22Rv1 (cell line): ENCODE results near the gene ECT2.
"Not testable (repeated sequence)": the region's sequence is repeated elsewhere in the genome, so short reads cannot be mapped to it uniquely, and the experiment has no call there.

Experiments
- H3K27ac ChIP-seq: fragments of 450-650 bp; 2 replicates; pipeline ENCODE4 v1.5.1; 2017
- ZFX ChIP-seq: fragments of 450-650 bp; IDR thresholded peaks from 2 replicates; pipeline ENCODE4 v1.6.1; 2017; ENCODE audit warnings: antibody characterized with exemption, borderline replicate concordance
- TF ChIP-seq, protein P1 (sequence below): fragments of 450-650 bp; IDR thresholded peaks from 2 replicates; pipeline ENCODE4 v1.5.1; 2017; ENCODE audit warnings: mild to moderate bottlenecking

ECT2 gene

DNA sequence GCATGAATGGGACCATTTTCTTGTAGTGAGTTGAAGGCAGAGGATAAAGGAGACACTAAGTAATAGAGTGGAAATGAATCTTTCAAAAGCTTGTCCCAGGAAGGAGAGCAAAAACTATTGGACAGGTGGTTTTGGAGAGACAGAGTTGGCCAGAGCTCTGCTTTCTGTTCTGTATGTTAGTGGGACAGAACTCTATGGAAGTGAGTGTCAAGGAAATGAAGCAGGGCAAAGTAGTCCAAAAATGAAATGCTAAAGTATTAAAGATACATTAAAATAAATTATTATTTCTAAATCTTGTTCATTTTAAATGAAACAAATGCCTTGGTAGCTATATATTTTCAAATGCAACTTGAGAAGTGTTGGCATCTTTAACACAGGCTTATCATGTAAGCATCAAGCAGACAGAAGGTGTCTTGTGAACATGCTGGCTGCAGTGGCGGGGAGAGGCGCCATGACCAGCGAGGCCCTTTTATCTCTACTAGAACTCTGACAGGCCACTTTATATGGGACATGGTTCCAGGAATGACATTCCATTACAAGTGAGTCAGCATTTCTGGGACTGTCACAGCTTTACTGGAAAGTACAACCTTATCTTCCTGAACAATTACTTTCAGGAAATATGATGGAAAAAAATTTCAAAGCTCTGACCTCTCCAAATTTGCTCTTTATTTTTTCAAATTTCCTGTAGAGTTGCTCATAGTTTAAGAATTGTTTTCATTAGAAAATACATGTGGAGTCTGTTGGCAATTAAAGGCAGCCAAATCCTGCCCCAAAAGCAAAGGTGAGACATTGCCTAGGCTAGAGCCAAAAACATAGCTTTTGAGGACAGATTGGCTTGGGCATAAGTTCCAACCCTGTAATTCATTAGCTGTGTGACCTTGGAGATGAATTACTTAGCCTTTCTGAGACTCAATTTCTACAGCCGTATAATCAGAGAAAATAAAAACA is 106.5 kb downstream of the ECT2 start:
- TF ChIP-seq, protein P1, sequence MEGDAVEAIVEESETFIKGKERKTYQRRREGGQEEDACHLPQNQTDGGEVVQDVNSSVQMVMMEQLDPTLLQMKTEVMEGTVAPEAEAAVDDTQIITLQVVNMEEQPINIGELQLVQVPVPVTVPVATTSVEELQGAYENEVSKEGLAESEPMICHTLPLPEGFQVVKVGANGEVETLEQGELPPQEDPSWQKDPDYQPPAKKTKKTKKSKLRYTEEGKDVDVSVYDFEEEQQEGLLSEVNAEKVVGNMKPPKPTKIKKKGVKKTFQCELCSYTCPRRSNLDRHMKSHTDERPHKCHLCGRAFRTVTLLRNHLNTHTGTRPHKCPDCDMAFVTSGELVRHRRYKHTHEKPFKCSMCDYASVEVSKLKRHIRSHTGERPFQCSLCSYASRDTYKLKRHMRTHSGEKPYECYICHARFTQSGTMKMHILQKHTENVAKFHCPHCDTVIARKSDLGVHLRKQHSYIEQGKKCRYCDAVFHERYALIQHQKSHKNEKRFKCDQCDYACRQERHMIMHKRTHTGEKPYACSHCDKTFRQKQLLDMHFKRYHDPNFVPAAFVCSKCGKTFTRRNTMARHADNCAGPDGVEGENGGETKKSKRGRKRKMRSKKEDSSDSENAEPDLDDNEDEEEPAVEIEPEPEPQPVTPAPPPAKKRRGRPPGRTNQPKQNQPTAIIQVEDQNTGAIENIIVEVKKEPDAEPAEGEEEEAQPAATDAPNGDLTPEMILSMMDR: no peak
- TF ChIP-seq ZFX: no peak
- no peak overlapping the region for H3K27ac ChIP-seq

DNA sequence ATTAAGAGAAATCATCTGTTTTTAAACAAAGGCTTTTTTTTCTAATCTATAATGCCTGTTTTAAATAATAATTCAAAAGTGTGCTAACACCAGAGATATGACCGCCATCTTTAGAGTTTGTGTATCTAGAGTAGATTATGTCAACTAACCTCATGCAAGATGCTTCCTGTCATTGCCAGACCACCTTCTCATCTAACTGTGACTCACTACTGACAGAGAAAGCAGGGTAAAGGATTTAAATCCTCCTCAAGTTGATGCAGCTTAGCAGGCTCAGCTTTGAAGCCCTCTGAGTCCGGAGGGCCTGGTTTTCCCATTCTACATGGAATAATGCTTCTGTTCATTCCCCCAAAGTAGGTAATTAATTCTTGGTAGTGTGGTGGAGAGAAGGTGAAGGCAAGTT is 108.5 kb downstream of the ECT2 start:
- no peak overlapping the region for H3K27ac ChIP-seq
- no peak for TF ChIP-seq ZFX
- TF ChIP-seq, protein P1: no peak

DNA sequence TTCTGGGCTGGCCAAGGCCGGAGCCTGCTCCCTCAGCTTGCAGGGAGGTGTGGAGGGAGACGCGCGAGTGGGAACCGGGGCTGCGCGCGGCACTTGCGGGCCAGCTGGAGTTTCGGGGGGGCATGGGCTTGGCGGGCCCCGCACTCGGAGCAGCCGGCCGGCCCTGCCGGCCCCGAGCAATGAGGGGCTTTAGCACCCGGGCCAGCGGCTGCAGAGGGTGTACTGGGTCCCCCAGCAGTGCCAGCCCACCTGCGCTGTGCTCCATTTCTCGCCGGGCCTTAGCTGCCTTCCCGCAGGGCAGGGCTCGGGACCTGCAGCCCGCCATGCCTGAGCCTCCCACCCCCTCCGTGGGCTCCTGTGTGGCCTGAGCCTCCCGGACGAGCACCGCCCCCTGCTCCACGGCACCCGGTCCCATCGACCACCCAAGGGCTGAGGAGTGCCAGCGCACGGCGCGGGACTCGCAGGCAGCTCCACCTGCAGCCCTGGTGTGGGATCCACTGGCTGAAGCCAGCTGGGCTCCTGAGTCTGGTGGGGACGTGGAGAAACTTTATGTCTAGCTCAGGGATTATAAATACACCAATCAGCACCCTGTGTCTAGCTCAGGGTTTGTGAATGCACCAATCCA is 116.3 kb downstream of the ECT2 start:
- H3K27ac ChIP-seq: not testable (repeated sequence)

DNA sequence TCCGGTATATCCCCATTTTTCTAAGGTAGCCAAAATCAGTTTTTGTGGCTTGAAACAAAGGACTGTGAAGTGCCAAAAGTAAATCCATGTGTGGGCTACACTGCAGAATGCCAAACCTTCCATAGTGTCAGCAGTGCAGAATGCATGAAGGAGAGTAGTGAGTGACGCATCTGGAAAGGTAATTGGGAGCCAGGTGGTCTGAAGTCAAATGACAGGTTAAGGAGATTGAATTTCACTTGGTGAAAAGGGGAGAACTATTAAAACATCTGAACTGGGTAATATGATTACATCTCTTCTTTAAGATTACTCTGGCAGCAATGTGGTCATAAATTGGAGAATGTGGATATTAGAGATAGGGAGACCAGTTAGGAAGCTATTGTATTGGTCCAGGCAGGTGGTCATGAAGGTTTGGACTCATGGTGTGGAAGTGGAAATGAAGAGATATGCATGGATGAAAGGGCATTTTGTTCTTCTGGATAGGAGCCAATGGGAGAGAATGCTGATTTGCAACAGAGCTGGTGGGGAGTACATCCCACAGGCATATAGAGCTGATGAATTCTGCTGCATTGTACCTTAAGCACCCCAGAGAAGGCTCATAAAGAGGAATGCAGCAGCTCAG is 118.2 kb downstream of the ECT2 start:
- TF ChIP-seq, protein P1: no peak
- TF ChIP-seq ZFX: no peak
- no peak overlapping the region for H3K27ac ChIP-seq

DNA sequence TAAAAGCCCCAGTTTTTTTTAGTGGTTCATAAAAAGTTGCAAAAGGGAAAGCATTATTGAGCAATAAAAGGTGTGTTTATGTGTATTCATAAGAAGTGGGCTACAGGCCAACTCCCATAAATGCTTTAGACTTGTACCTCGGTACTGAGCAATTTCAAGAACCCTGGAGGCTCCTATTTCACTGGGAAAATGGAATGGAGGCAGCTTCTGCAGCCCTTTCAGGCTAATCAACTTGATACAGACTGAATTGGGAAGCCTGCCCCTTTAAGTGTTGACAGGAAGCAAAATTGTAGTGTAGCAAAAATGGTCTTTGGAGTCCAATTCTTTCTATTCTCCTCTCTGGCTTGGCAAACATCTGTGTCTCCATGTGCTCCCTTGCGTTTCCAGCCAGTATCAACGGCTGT is 118.8 kb downstream of the ECT2 start:
- H3K27ac ChIP-seq: no peak overlapping the region
- TF ChIP-seq, protein P1: no peak
- no peak for TF ChIP-seq ZFX

DNA sequence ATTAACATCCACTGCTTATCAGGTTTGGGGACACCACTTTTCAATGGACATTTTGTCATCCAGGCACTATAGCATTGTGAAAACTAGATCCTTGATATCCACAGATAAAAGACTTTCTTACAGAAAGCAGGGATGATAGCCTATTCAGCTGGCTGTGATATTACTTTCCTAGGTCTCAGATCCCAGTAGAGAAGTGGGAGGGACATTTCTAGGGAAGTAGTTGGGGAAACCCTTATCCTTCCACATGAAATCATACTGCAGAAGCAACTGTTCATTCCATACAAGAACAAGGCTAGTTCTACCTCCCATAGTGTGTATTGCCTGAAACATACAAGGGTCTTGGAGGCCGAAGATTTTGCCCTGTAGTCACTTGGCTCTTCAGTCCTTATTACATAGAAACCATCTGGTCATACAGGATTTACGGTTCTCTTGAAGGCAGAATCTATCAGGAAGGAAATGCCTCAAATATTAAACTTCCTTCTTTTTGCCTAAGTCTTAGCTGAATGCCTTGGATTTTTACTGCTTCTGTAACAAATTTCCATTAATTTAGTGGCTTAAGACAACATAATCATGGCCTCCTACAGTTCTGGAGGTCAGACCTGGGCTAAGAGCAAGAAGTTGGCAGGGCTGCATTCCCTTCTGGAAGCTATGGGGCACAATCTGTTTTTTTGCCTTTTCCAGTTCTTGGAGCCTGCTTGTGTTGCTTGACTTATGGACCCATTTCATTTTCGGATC is 119.4 kb downstream of the ECT2 start:
- TF ChIP-seq, protein P1: no peak
- no peak for TF ChIP-seq ZFX
- H3K27ac ChIP-seq: no peak overlapping the region
